Stimulated activated CD8-positive, alpha-beta memory T cell treated with anti-CD3 and anti-CD28 coated beads, Interleukin-4, amount 100 ng/mL, for 48 hours (primary cell): ENCODE data around the gene FOXM1.

Experiments
- DNase-seq: peaks from one replicate; pipeline ENCODE4 v3.0.0-alpha.2; 2020

Gene FOXM1

GRCh38 chr12:2877047-2877952 lies at the start of gene FOXM1, which contains the start of gene RHNO1:
FOXM1 (minus strand) TSS chr12:2877174; CDS start chr12:2874478, 2,696 bp downstream.
RHNO1 (plus strand) TSS chr12:2877223; CDS start chr12:2885367, 8,144 bp downstream.
- DNase-seq = peak; percentile 92

GRCh38 chr12:2925322-2925995 lies 48.5 kb upstream of the FOXM1 start:
- no peak for DNase-seq

GRCh38 chr12:2924019-2924418 lies 47.0 kb upstream of the FOXM1 start:
- no peak for DNase-seq

- no peak for DNase-seq
Observed at GRCh38 chr12:2923057-2923456, 46.1 kb upstream of the FOXM1 start.

GRCh38 chr12:2922329-2922728 lies 45.4 kb upstream of the FOXM1 start:
- no peak for DNase-seq

- DNase-seq = no peak
Observed at GRCh38 chr12:2919249-2919648, 42.3 kb upstream of the FOXM1 start.

- DNase-seq = no peak
Observed at GRCh38 chr12:2912216-2912575, 35.2 kb upstream of the FOXM1 start.

- no peak for DNase-seq
Observed at GRCh38 chr12:2904260-2904659, 27.3 kb upstream of the FOXM1 start.

GRCh38 chr12:2902272-2902880 lies 25.4 kb upstream of the FOXM1 start:
- no peak for DNase-seq

- DNase-seq = no peak
Observed at GRCh38 chr12:2900642-2901041, 23.7 kb upstream of the FOXM1 start.

- DNase-seq = no peak
Observed at GRCh38 chr12:2897418-2897817, 20.4 kb upstream of the FOXM1 start.

- DNase-seq = no peak
Observed at GRCh38 chr12:2895511-2895910, 18.5 kb upstream of the FOXM1 start.

- DNase-seq = no peak
Observed at GRCh38 chr12:2895051-2895451, 18.1 kb upstream of the FOXM1 start.

- no peak for DNase-seq
Observed at GRCh38 chr12:2893007-2893406, 16.0 kb upstream of the FOXM1 start.

- no peak for DNase-seq
Observed at GRCh38 chr12:2892246-2892645, 15.3 kb upstream of the FOXM1 start.

GRCh38 chr12:2891240-2892053 lies 14.5 kb upstream of the FOXM1 start:
- DNase-seq = peak; percentile 52

GRCh38 chr12:2890388-2891239 lies 13.6 kb upstream of the FOXM1 start, which contains the start of gene TULP3:
TULP3 (plus strand) TSS chr12:2890891; CDS start chr12:2890948, 57 bp downstream.
- DNase-seq = peak; percentile 98

- no peak for DNase-seq
Observed at GRCh38 chr12:2890001-2890387, 13.0 kb upstream of the FOXM1 start.

GRCh38 chr12:2886768-2887450 lies 9.9 kb upstream of the FOXM1 start:
- DNase-seq = no peak

- no peak for DNase-seq
Observed at GRCh38 chr12:2884810-2885209, 7.8 kb upstream of the FOXM1 start.

- no peak for DNase-seq
Observed at GRCh38 chr12:2879853-2880252, 2.9 kb upstream of the FOXM1 start.
